ENCODE data around the gene SLC7A10. TPM values are rescaled to one million over a fixed set of nuclear protein-coding genes. Genes with fewer than 3 reads are reported as not detected.

SLC7A10 gene
- polyA plus RNA-seq, result 20.9 TPM
- long read RNA-seq, donor 1, partial matches to known transcripts, result 0 of 4 reads
- long read RNA-seq, donor 1, other reads (novel, unspliced or antisense), result 0 of 4 reads
- long read RNA-seq, donor 2, partial matches to known transcripts, result 0 of 4 reads
- long read RNA-seq, donor 2, other reads (novel, unspliced or antisense), result 0 of 4 reads
- long read RNA-seq, donor 3, result 0 reads
- long read RNA-seq, donor 4, result 0 reads
- long read RNA-seq, donor 5, partial matches to known transcripts, result 0 of 3 reads
- long read RNA-seq, donor 5, other reads (novel, unspliced or antisense), result 0 of 3 reads
- long read RNA-seq, donor 6, partial matches to known transcripts, result 0 of 4 reads
- long read RNA-seq, donor 6, other reads (novel, unspliced or antisense), result 0 of 4 reads
- long read RNA-seq, donor 7, partial matches to known transcripts, result 0 of 1 reads
- long read RNA-seq, donor 7, other reads (novel, unspliced or antisense), result 0 of 1 reads
- long read RNA-seq, donor 8, partial matches to known transcripts, result 11 of 14 reads
- long read RNA-seq, donor 8, other reads (novel, unspliced or antisense), result 0 of 14 reads
- long read RNA-seq, donor 9, transcript SLC7A10-201 (11 exons, 1,946 nt), result major isoform, 5 of 6 reads
- long read RNA-seq, donor 9, partial matches to known transcripts, result 0 of 6 reads
- long read RNA-seq, donor 9, other reads (novel, unspliced or antisense), result 0 of 6 reads
- long read RNA-seq, donor 10, transcript SLC7A10-201 (11 exons, 1,946 nt), result major isoform, 6 of 7 reads
- long read RNA-seq, donor 10, partial matches to known transcripts, result 0 of 7 reads
- long read RNA-seq, donor 10, other reads (novel, unspliced or antisense), result 0 of 7 reads
- long read RNA-seq, donor 11, partial matches to known transcripts, result 0 of 2 reads
- long read RNA-seq, donor 11, other reads (novel, unspliced or antisense), result 0 of 2 reads

DNA sequence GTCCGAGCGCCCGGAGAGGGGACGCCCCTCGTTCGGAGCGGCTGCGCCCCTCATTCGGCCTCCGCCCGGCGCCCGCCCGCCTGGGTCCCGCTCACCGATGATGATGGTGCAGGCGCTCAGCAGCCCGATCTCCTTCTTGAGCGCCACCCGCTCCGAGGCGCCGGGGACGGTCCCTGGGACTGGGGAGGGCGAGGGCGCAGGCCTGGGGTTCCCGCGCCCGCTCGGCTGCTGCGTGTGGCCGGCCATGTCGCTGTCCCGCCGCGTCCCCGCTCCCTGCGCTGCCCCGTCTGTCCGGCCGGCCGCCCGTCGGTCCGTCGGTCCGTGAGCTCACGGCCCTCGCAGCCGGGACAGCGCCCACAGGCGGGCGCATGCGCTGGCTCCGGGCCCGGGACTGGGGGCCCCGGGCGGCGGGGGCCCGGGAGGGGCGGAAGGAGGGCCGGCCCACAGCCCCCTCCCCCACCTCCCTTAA lies at the start of gene SLC7A10:
SLC7A10 (minus strand) TSS at position 393 of the 469 bp plus-strand sequence; CDS start at position 246, 147 bp downstream.
- peak within 1 kb of the TSS; percentile 59 for H3K27ac ChIP-seq (ENCODE audit: low read length)
- WGBS (ENCODE audit: insufficient coverage, low lambda C conversion rate), result no CpG with 5 or more reads among the region's 62 CpGs
- peaks cover 10% of the 10 kb centered on the region for H3K4me1 ChIP-seq (ENCODE audit: control insufficient read depth, insufficient read depth, low read length)
- H3K4me3 ChIP-seq (ENCODE audit: low read length), result peak within 1 kb of the TSS; percentile 41
- peaks cover 37% of the 10 kb centered on the region for H3K27me3 ChIP-seq (ENCODE audit: control insufficient read depth, insufficient read depth, low read length)
- no peak for DNase-seq
- no peaks in the 10 kb centered on the region for H3K36me3 ChIP-seq (ENCODE audit: control insufficient read depth, insufficient read depth, low read length)
- peaks cover 16% of the 10 kb centered on the region for H3K9me3 ChIP-seq (ENCODE audit: control insufficient read depth, low read depth, low read length)

DNA sequence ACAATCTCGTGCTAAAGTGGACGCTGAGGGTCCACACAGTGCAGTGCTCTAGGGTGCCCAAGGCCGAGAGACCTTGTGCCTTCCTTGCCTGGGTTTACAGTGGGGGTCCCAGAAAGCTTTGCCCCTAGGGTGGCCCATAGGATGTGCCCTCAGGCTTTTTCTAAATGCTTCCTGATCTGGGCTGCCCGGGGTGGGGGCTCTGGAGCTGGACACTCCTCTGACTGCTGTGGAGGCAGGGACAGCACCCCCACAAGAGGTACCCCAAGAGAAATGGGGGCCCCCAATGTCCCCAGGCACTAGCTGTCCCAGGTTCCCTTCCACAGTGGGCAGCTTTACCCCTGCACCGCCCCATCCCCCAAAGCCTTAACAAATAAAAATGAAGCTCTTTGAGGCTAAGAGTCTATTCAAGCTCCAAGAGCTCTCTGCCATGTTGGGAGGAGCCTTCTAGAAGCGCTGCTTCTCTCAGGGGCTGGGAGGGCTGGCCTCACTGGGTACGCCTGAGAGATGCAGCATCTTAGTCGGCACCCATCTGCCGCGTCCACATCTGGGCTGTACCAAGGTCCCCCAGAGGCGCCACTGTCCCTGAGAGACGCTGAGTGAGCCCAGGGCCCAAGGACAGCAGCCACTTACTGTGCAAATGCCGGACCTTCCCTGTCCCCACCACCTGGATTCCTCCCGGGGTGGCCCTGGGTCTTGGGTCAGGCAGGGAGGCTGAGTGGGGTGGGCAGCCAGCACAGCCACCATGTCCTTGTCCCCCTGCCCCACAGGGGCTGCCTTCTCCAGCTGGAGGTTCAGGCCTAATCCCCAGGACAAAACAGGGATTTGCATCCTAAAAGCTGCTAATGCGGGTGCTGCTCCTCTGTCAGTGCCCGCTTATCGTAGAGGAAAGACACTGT lies 49.3 kb upstream of the SLC7A10 start:
- DNase-seq, result no peak
- Histone ChIP-seq H3K4me3 (ENCODE audit: low read length) (no peak overlapping the region), H3K4me1 (ENCODE audit: control insufficient read depth, insufficient read depth, low read length) (peaks cover 62% of the 10 kb centered on the region), H3K27ac (ENCODE audit: low read length) (peak overlapping the region; percentile 82), H3K27me3 (ENCODE audit: control insufficient read depth, insufficient read depth, low read length) (no peaks in the 10 kb centered on the region), H3K36me3 (ENCODE audit: control insufficient read depth, insufficient read depth, low read length) (no peaks in the 10 kb centered on the region), H3K9me3 (ENCODE audit: control insufficient read depth, low read depth, low read length) (peaks cover 3% of the 10 kb centered on the region)
- no CpG with 5 or more reads among the region's 17 CpGs for WGBS (ENCODE audit: insufficient coverage, low lambda C conversion rate)

DNA sequence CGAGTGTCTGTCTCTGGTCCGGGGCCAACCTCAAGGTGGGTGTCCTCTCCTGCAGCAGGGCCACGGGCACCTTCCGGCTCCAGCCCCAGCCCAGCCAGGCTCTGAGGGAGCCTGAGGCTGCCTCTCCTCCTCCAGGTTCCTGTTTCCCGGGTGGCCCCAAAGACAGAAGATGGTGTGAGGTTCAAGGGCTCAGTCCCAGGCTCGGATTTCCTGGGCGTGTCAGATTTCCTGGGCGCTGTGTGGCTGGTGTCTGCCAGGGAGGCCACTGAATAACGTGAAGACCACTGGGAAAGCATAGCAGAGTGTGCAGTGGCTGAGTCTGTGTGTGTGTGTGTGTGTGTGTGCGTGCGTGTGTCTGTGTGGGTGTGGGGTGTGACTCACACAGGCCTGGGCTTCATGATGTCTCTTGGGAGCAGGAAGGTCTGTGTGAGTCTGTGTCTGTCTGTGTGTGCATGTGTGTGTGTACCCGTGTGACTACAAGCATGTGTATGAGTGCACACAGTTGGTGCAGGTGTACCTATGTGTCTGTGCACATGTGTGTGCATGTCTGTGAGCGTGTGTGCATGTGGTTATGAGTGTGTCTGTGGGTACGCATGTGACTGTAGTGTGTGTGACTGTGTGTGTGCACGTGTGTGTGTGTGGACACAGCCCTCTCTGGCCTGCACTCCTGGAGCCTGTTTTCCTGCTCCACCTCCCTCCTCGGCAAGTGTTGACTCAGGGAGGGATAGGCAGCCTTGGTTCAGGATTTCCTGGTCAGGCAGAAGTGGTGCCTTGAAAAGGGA lies 48.4 kb upstream of the SLC7A10 start:
- Histone ChIP-seq H3K36me3 (ENCODE audit: control insufficient read depth, insufficient read depth, low read length) (no peaks in the 10 kb centered on the region), H3K4me1 (ENCODE audit: control insufficient read depth, insufficient read depth, low read length) (peaks cover 56% of the 10 kb centered on the region), H3K27ac (ENCODE audit: low read length) (peak overlapping the region; percentile 82), H3K27me3 (ENCODE audit: control insufficient read depth, insufficient read depth, low read length) (no peaks in the 10 kb centered on the region), H3K4me3 (ENCODE audit: low read length) (no peak overlapping the region), H3K9me3 (ENCODE audit: control insufficient read depth, low read depth, low read length) (peaks cover 3% of the 10 kb centered on the region)
- no CpG with 5 or more reads among the region's 16 CpGs for WGBS (ENCODE audit: insufficient coverage, low lambda C conversion rate)
- DNase-seq, result peak; percentile 71 to 90

DNA sequence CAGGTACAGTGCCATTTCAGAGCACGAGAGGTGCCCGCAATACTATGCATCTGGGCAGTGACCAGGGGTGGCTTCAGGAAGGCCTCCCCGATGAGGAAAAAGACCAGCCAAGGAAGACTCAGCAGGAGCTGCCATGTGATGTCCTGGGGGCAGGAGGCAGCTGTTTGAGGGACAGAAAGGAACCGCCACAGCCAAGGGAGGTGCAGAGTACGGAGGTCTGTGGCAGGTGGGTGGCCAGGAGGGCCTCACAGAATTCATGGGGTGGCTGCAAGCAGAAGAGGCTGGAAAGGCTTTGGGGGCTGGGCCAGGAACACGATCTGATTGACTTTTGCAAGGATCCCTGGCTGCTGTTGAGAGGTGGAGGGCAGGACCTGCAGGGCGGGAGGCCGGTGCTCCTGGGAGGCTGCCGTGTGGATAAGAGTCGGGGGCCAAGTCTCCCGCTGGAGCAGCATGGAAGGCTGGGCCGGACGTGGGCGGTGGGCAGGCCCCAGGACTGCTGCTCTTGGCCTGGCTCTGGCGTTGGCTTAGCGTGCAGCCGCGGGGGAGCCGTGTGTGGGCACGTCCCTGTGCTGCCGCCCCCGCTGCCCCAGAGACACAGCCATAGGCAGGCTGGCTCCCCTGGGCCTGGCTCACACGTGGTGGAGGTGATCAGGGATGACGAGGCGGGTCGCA lies 47.6 kb upstream of the SLC7A10 start:
- peak overlapping the region; percentile 82 for H3K27ac ChIP-seq (ENCODE audit: low read length)

DNA sequence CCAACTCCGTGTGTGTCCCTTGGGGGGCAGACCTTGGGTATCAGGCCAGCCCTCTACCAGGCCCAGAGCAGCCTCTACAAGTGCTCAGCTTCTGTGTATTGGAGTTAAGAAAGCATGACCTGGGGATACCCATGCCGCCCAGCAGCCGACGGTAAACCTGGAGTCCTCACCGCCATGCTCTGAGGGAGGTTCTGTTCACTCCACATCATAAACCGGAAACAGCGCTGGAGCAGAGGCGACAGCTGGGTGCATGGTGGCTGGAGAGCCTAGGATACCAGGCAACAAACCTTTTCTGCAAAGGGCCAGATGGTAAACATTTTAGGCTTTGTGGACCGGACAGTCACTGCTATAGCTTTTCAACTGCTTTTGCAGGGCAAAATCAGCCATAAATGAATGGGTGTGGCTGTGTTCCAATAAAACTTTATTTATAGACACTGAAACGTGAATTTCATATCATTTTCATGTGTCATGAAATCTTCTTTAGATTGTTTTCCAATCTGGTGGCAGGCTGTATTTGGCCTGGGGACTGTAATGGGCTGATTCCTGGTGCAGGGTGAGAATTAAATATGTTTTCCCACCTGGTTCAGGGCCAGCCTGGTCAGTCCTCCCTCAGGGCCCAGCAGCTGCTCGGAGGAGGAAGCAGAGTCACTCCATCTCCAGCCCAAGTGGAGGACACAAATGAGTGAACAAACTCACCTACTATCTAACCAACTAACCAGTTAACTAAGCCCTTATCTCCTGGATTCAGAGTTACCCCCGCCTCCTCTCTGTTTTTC lies 45.8 kb upstream of the SLC7A10 start:
- WGBS (ENCODE audit: insufficient coverage, low lambda C conversion rate), result no CpG with 5 or more reads among the region's 12 CpGs
- DNase-seq, result no peak
- H3K27ac ChIP-seq (ENCODE audit: low read length), result no peak overlapping the region
- H3K27me3 ChIP-seq (ENCODE audit: control insufficient read depth, insufficient read depth, low read length), result no peaks in the 10 kb centered on the region
- no peaks in the 10 kb centered on the region for H3K36me3 ChIP-seq (ENCODE audit: control insufficient read depth, insufficient read depth, low read length)
- H3K4me1 ChIP-seq (ENCODE audit: control insufficient read depth, insufficient read depth, low read length), result peaks cover 34% of the 10 kb centered on the region
- H3K9me3 ChIP-seq (ENCODE audit: control insufficient read depth, low read depth, low read length), result no peaks in the 10 kb centered on the region
- H3K4me3 ChIP-seq (ENCODE audit: low read length), result no peak overlapping the region

More for the DNA sequence above, 47.6 kb upstream of the SLC7A10 start:
- Histone ChIP-seq H3K9me3 (ENCODE audit: control insufficient read depth, low read depth, low read length) (peaks cover 3% of the 10 kb centered on the region), H3K36me3 (ENCODE audit: control insufficient read depth, insufficient read depth, low read length) (no peaks in the 10 kb centered on the region), H3K27me3 (ENCODE audit: control insufficient read depth, insufficient read depth, low read length) (no peaks in the 10 kb centered on the region), H3K4me3 (ENCODE audit: low read length) (no peak overlapping the region), H3K4me1 (ENCODE audit: control insufficient read depth, insufficient read depth, low read length) (peaks cover 47% of the 10 kb centered on the region)
- WGBS (ENCODE audit: insufficient coverage, low lambda C conversion rate), result no CpG with 5 or more reads among the region's 26 CpGs
- DNase-seq, result no peak

DNA sequence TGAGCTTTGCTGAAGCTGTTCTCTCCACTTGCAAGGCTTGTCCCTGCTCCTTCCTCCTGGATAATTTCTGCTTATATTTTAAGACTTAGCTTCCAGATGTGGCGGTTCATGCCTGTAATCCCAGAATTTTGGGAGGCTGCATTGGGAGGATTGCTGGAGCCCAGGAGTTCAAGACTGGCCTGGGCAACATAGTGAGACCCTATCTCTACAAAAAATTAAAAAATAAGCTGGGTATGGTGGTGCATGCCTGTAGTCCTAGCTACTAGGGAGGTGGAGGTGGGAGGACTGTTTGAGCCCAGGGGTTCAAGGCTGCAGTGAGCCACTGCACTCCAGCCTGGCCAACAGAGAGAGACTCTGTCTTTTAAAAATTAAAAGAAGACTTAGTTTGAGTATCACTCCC lies 45.1 kb upstream of the SLC7A10 start:
- Histone ChIP-seq H3K36me3 (ENCODE audit: control insufficient read depth, insufficient read depth, low read length) (no peaks in the 10 kb centered on the region), H3K4me1 (ENCODE audit: control insufficient read depth, insufficient read depth, low read length) (peaks cover 27% of the 10 kb centered on the region), H3K4me3 (ENCODE audit: low read length) (no peak overlapping the region), H3K9me3 (ENCODE audit: control insufficient read depth, low read depth, low read length) (no peaks in the 10 kb centered on the region), H3K27ac (ENCODE audit: low read length) (no peak overlapping the region), H3K27me3 (ENCODE audit: control insufficient read depth, insufficient read depth, low read length) (no peaks in the 10 kb centered on the region)
- no peak for DNase-seq
- no CpG with 5 or more reads among the region's 1 CpG for WGBS (ENCODE audit: insufficient coverage, low lambda C conversion rate)

DNA sequence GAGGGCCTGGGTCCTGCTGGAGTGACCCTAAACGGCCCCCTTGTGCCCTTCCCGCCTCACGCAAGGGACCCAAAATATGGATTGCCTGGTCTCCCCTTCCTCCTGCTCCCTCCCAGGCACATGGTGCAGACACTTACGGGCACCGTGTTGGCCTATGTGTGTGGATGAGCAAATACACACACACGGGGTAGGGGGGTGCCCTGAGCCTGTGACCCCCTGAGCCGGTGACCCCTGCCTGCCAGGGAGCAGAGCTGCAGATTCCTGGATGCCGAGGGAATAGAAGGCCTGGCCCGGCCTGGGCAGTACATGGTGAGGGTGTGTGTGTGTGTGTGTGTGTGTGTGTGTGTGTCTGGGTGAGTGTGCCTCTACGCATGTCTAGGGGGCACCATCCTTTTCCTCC lies 43.4 kb upstream of the SLC7A10 start:
- Histone ChIP-seq H3K4me1 (ENCODE audit: control insufficient read depth, insufficient read depth, low read length) (peaks cover 10% of the 10 kb centered on the region), H3K27ac (ENCODE audit: low read length) (no peak overlapping the region), H3K36me3 (ENCODE audit: control insufficient read depth, insufficient read depth, low read length) (no peaks in the 10 kb centered on the region), H3K9me3 (ENCODE audit: control insufficient read depth, low read depth, low read length) (no peaks in the 10 kb centered on the region), H3K4me3 (ENCODE audit: low read length) (no peak overlapping the region), H3K27me3 (ENCODE audit: control insufficient read depth, insufficient read depth, low read length) (no peaks in the 10 kb centered on the region)
- no CpG with 5 or more reads among the region's 10 CpGs for WGBS (ENCODE audit: insufficient coverage, low lambda C conversion rate)
- DNase-seq, result no peak

DNA sequence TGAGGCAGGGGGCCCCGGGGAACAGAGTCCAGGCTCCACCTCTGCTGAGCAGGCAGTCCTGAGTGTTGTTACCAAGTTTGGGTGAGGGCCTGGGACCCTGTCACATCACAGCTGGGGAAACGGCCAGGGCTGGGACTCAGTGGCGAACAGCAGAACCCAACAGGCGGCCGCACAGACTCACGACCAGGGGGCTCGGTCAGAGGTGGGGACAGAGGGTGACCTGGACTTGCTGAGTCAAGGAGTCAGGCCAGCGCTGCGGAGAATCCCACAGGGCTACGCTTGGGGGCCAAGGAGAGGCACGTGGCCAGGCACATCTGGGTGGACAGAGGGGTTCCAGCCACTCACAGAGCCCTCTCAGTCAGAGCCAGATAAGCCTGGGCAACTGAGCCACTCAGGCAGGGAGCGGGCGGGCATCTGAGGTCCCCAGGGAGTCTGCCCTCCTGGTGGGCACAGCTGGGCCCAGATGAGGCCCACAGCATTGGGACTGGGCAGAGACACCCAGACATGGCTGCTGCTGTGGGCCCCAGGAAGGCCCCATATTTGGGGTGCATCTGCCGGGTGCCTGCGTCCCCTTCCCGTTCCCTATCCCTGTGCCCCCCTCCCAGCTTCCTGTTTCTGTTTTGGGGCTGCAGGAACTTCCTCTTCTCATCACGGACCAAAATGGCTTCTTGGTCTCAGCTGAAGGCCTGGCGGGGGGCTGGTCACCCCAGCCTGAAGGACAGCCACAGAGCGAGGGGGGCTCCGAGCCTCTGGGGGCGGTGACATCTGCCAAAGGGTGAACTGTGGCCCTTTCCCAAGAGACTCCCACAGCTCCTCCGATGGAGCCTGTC lies 42.7 kb upstream of the SLC7A10 start:
- no CpG with 5 or more reads among the region's 22 CpGs for WGBS (ENCODE audit: insufficient coverage, low lambda C conversion rate)
- H3K9me3 ChIP-seq (ENCODE audit: control insufficient read depth, low read depth, low read length), result no peaks in the 10 kb centered on the region
- H3K4me1 ChIP-seq (ENCODE audit: control insufficient read depth, insufficient read depth, low read length), result peaks cover 4% of the 10 kb centered on the region
- H3K27me3 ChIP-seq (ENCODE audit: control insufficient read depth, insufficient read depth, low read length), result no peaks in the 10 kb centered on the region
- H3K4me3 ChIP-seq (ENCODE audit: low read length), result no peak overlapping the region
- DNase-seq, result no peak
- no peak overlapping the region for H3K27ac ChIP-seq (ENCODE audit: low read length)
- no peaks in the 10 kb centered on the region for H3K36me3 ChIP-seq (ENCODE audit: control insufficient read depth, insufficient read depth, low read length)

Data from large intestine (tissue), 12 donors.